ENCODE data around the gene KCNQ2. TPM values are rescaled to one million over a fixed set of nuclear protein-coding genes. Genes with fewer than 3 reads are reported as not detected.

The KCNQ2 gene
- total and polyA plus RNA-seq, 5 experiments from 2014 or later: 0.30 to 0.49 TPM; not detected in 3

GRCh38 chr20:63441136-63442099 is 31.0 kb downstream of the KCNQ2 start:
- peaks cover 13 to 22% (median 16%) of the 10 kb centered on the region in 4 donors for H3K4me1 Mint-ChIP-seq
- H3K9me3 Mint-ChIP-seq: peaks cover 0 to 15% (median 0%) of the 10 kb centered on the region in 9 donors
- peaks cover 0 to 3% (median 0%) of the 10 kb centered on the region in 5 donors for H3K27me3 Mint-ChIP-seq
- peak; percentile 79 for ATAC-seq
- peak overlapping the region; percentile 22 to 79 (median 66) for H3K27ac Mint-ChIP-seq
- H3K4me3 Mint-ChIP-seq: peak overlapping the region; percentile 33 to 87 (median 66)
- peak in 9 of 10 donors; percentile 8 to 70 (median 33) for DNase-seq
- H3K36me3 Mint-ChIP-seq: no peaks in the 10 kb centered on the region
- POLR2A ChIA-PET: interaction anchor here (1.0 kb wide), 1 partner anchor 80 kb away, joined by 3 read pairs; no protein-coding TSS in a partner anchor

- DNase-seq (no peak), ATAC-seq (no peak)
- H3K9me3 Mint-ChIP-seq: peaks cover 0 to 15% (median 0%) of the 10 kb centered on the region in 9 donors
- H3K4me1 Mint-ChIP-seq: peaks cover 13 to 22% (median 16%) of the 10 kb centered on the region in 4 donors
- peak overlapping the region in 1 of 10 donors; percentile 46 for H3K27ac Mint-ChIP-seq
- peak overlapping the region in 1 of 10 donors; percentile 19 for H3K4me3 Mint-ChIP-seq
- H3K27me3 Mint-ChIP-seq: peaks cover 0 to 3% (median 0%) of the 10 kb centered on the region in 5 donors
- POLR2A ChIA-PET: interaction anchor here (1.6 kb wide), 1 partner anchor 80 kb away, joined by 6 read pairs; the partner anchor contains the start of gene PPDPF
- no peaks in the 10 kb centered on the region for H3K36me3 Mint-ChIP-seq
These were observed 32.0 kb downstream of the KCNQ2 start for GRCh38 chr20:63440366-63440955.

DNA sequence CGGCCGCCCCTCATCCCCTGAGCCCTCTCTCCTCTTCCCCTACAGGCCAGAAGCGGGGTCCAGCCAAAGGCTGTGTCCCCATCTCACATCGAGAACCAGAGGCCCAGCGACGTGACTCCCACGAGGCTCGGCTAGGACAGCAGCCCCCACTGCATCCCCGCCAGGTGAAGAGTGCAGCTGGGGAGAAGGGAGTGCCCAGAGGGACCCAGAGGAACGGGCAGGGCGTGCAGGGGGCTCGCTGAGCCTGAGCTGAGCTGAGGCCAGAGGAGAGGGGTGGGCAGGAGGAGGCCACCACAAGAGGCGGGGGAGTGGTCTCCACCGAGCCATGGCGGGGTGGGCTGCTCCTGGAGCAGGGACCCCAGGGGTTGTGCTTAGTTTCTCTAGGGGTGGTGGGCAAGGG is 32.6 kb downstream of the KCNQ2 start:
- Mint-ChIP-seq H3K36me3 (no peaks in the 10 kb centered on the region), H3K27ac (no peak overlapping the region), H3K4me3 (no peak overlapping the region), H3K4me1 (peaks cover 15 to 26% (median 18%) of the 10 kb centered on the region in 4 donors), H3K9me3 (peaks cover 0 to 15% (median 0%) of the 10 kb centered on the region in 9 donors), H3K27me3 (peaks cover 0 to 3% (median 0%) of the 10 kb centered on the region in 5 donors)
- ATAC-seq (no peak), DNase-seq (no peak)
- POLR2A ChIA-PET: interaction anchor here (0.5 to 1.6 kb wide), 2 partner anchors 80 to 557 kb away, joined by 3 to 6 read pairs; partner anchors contain the start of gene PPDPF

DNA sequence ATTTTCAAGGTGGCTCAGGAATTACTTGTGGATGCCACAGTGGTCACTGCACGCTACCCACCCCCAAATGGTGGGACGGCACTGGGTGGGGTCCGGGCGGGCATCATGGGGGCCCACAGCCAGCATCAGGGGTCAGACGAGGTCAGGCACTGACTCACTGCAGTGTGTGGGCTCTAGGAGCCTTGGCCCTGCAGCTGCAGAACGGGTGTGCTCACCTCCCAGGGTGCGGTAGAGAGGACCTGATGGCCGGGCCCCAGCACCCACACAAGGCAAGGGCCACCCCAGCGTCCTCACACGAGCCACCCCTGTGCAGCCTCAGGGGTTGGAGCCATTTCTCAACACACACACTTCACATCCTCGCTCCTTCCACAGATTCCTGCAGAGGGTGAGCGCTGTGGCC is 34.3 kb downstream of the KCNQ2 start:
- Mint-ChIP-seq H3K9me3 (peaks cover 0 to 10% (median 0%) of the 10 kb centered on the region in 9 donors), H3K4me1 (peaks cover 19 to 34% (median 25%) of the 10 kb centered on the region in 4 donors), H3K36me3 (no peaks in the 10 kb centered on the region), H3K4me3 (no peak overlapping the region), H3K27ac (no peak overlapping the region), H3K27me3 (peaks cover 0 to 3% (median 0%) of the 10 kb centered on the region in 5 donors)
- DNase-seq (no peak), ATAC-seq (no peak)
- POLR2A ChIA-PET: no interaction called here

GRCh38 chr20:63435552-63435951 is 36.9 kb downstream of the KCNQ2 start:
- peaks cover 7 to 20% (median 9%) of the 10 kb centered on the region in 4 donors for H3K4me1 Mint-ChIP-seq
- peak overlapping the region in 1 of 10 donors; percentile 33 for H3K27ac Mint-ChIP-seq
- H3K9me3 Mint-ChIP-seq: no peaks in the 10 kb centered on the region
- H3K36me3 Mint-ChIP-seq: no peaks in the 10 kb centered on the region
- ATAC-seq: no peak
- H3K4me3 Mint-ChIP-seq: no peak overlapping the region
- POLR2A ChIA-PET: interaction anchor here (0.7 kb wide), 1 partner anchor 1041 kb away, joined by 6 read pairs; no protein-coding TSS in a partner anchor
- H3K27me3 Mint-ChIP-seq: peaks cover 0 to 3% (median 0%) of the 10 kb centered on the region in 5 donors
- DNase-seq: no peak

DNA sequence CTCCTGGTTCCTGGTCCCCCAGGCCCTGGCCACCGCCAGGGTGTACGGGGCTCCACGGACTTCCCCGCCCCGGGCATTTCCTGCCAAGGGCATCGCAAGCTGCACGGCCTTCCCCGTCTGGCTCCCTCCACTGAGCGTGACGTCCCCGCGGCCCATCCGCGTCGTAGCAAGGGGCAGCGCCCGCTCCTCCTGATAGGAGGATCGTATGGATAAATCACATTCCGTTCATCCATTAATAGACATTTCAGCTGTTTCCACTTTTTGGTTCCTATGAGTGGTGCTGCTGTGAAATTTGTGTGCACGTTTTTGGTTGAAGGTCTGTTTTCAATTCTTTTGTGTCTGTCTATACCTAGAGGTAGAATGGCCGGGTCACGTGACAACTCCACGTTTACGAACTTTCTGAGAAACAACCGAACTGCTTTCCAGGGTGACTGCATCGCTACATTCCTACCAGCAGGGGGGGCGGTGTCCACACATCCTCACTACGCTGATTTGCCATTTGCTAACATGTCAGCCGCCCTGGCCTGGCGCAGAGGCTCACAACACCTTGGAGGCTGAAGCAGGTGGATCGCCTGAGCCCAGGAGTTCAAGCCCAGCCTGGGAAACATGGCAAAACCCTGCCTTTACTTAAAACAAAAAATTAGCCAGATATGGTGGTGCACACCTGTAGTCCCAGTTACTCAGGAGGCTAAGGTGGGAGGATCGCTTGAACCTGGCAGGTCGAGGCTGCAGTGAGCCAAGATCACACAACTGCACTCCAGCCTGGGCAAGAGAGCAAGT is 37.7 kb downstream of the KCNQ2 start:
- H3K4me3 Mint-ChIP-seq: peak overlapping the region; percentile 33 to 85 (median 64)
- DNase-seq: peak; percentile 66 to 86 (median 76)
- POLR2A ChIA-PET: no interaction called here

DNA sequence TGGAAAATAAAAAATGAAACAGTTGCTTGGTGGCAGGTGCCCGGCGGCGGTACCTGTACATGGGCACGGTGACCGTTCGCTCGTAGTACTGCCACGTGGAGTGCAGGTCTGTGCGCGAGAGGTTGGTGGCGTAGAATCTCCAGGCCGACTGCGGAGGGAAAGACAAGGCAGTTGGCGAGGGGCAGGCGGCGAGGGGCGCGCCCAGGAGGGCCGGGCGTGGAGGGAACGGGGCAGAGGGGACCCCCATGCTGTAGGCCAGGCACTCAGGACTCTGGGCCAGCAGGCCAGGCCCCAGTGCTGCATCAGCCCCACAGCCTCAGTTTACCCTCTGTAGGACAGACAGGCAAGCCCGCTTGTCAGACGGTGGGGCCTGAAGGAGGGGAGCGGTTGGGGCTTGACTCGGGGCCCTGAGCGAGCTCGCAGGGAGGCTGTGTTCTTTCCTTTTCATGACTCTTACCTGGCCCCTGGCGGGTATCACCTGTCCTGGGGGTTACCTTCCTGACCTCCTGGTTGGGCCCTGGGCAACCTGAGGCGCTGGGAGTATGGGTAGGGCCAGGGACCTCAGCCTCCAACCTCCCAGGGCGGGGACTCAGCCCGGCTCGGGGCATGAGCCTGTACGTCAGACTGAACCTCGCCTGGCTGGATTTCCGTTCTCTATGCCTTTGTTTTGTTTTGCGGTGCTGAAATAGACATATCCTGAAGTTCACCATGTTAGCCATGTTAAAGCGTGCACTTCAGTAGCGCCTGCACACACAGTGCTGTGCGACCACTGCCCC is 38.5 kb downstream of the KCNQ2 start:
- Mint-ChIP-seq H3K4me1 (peaks cover 7 to 17% (median 9%) of the 10 kb centered on the region in 4 donors), H3K9me3 (no peaks in the 10 kb centered on the region), H3K27me3 (peaks cover 0 to 3% (median 0%) of the 10 kb centered on the region in 5 donors), H3K27ac (peak overlapping the region; percentile 54 to 97 (median 80)), H3K4me3 (peak overlapping the region in 8 of 10 donors; percentile 3 to 85 (median 64)), H3K36me3 (no peaks in the 10 kb centered on the region)
- POLR2A ChIA-PET: interaction anchor here (1.4 kb wide), 1 partner anchor 87 kb away, joined by 4 read pairs; the partner anchor contains the start of gene PPDPF
- DNase-seq (peak in 5 of 10 donors; percentile 29 to 39 (median 32)), ATAC-seq (peak; percentile 67 to 73)

More for the DNA sequence above, 37.7 kb downstream of the KCNQ2 start:
- Mint-ChIP-seq H3K9me3 (no peaks in the 10 kb centered on the region), H3K36me3 (no peaks in the 10 kb centered on the region), H3K27ac (peak overlapping the region; percentile 66 to 97 (median 84)), H3K27me3 (peaks cover 0 to 3% (median 0%) of the 10 kb centered on the region in 5 donors), H3K4me1 (peaks cover 7 to 17% (median 9%) of the 10 kb centered on the region in 4 donors)
- peak; percentile 73 for ATAC-seq

DNA sequence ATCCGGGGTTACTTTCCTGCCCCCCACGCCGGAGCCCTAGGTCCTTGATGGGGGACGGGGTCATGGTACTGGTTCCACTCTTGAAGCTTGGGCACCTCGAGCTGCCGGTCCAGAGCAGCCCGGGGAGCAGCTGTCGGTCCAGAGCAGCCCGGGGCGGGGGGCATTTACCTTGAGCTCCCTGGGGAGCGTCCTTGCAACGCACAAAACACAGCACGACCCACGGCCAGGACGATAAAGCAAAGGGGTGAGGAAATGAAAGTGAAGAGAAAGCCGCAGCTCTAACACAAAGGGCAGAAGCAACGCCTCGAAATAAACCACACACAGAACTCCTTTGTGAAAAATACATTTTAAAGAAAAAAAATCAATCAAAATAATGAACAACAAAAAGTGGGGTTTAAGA is 39.1 kb downstream of the KCNQ2 start:
- H3K9me3 Mint-ChIP-seq: no peaks in the 10 kb centered on the region
- H3K27me3 Mint-ChIP-seq: peaks cover 0 to 3% (median 0%) of the 10 kb centered on the region in 5 donors
- DNase-seq (no peak), ATAC-seq (no peak)
- POLR2A ChIA-PET: interaction anchor here (1.4 kb wide), 1 partner anchor 88 kb away, joined by 4 read pairs; the partner anchor contains the start of gene PPDPF
- peak overlapping the region in 3 of 10 donors; percentile 18 to 67 (median 33) for H3K4me3 Mint-ChIP-seq
- peak overlapping the region in 5 of 10 donors; percentile 22 to 97 (median 66) for H3K27ac Mint-ChIP-seq
- peaks cover 7 to 17% (median 9%) of the 10 kb centered on the region in 4 donors for H3K4me1 Mint-ChIP-seq
- no peaks in the 10 kb centered on the region for H3K36me3 Mint-ChIP-seq

DNA sequence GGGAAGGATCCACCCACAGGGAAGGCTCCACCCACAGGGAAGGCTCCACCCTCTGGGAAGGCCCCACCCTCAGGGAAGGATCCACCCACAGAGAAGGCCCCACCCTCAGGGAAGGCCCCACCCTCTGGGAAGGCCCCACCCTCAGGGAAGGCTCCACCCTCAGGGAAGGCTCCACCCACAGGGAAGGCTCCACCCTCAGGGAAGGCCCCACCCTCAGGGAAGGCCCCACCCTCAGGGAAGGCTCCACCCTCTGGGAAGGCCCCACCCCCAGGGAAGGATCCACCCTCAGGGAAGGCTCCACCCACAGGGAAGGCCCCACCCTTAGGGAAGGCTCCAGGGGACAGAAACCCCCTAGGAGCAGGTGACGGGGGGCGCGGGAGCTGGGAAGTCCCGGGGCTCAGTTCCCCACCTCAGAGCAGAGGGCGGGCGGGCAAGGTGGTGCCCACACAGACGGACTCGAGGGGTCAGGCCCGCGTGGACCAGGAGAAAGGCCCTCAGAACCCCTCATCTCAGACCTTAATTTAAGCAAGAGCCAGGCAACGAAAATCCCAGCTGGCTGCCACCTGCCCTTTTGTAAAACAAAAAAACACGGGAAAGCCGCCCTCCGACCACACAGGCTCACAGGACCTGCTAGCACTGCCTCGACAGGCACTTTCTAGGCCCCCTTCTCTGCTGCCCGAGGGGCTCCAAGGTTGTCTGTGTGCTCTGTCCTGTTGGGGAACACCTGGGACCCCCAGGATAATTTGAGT is 39.7 kb downstream of the KCNQ2 start:
- H3K36me3 Mint-ChIP-seq: no peaks in the 10 kb centered on the region
- peak overlapping the region in 2 of 10 donors; percentile 51 to 66 for H3K27ac Mint-ChIP-seq
- peaks cover 7 to 17% (median 9%) of the 10 kb centered on the region in 4 donors for H3K4me1 Mint-ChIP-seq
- peak overlapping the region in 2 of 10 donors; percentile 14 to 67 for H3K4me3 Mint-ChIP-seq
- DNase-seq (no peak), ATAC-seq (no peak)
- H3K27me3 Mint-ChIP-seq: peaks cover 0 to 3% (median 0%) of the 10 kb centered on the region in 5 donors
- POLR2A ChIA-PET: interaction anchor here (1.4 kb wide), 1 partner anchor 88 kb away, joined by 4 read pairs; the partner anchor contains the start of gene PPDPF
- no peaks in the 10 kb centered on the region for H3K9me3 Mint-ChIP-seq

GRCh38 chr20:63431944-63432343 is 40.5 kb downstream of the KCNQ2 start:
- H3K36me3 Mint-ChIP-seq: no peaks in the 10 kb centered on the region
- no peaks in the 10 kb centered on the region for H3K27me3 Mint-ChIP-seq
- POLR2A ChIA-PET: no interaction called here
- H3K4me3 Mint-ChIP-seq: no peak overlapping the region
- DNase-seq: no peak
- no peak overlapping the region for H3K27ac Mint-ChIP-seq
- ATAC-seq: no peak
- peaks cover 7 to 17% (median 9%) of the 10 kb centered on the region in 4 donors for H3K4me1 Mint-ChIP-seq
- H3K9me3 Mint-ChIP-seq: no peaks in the 10 kb centered on the region

All from naive thymus-derived CD8-positive, alpha-beta T cell (primary cell).